ENCODE results near the gene HSPA5. TPM values are rescaled to one million over a fixed set of nuclear protein-coding genes. Genes with fewer than 3 reads are reported as not detected.

HSPA5 gene
- polyA plus RNA-seq, 2 of the 4 experiments (the other 2 are of a cell fraction), result 227 to 557 TPM

DNA sequence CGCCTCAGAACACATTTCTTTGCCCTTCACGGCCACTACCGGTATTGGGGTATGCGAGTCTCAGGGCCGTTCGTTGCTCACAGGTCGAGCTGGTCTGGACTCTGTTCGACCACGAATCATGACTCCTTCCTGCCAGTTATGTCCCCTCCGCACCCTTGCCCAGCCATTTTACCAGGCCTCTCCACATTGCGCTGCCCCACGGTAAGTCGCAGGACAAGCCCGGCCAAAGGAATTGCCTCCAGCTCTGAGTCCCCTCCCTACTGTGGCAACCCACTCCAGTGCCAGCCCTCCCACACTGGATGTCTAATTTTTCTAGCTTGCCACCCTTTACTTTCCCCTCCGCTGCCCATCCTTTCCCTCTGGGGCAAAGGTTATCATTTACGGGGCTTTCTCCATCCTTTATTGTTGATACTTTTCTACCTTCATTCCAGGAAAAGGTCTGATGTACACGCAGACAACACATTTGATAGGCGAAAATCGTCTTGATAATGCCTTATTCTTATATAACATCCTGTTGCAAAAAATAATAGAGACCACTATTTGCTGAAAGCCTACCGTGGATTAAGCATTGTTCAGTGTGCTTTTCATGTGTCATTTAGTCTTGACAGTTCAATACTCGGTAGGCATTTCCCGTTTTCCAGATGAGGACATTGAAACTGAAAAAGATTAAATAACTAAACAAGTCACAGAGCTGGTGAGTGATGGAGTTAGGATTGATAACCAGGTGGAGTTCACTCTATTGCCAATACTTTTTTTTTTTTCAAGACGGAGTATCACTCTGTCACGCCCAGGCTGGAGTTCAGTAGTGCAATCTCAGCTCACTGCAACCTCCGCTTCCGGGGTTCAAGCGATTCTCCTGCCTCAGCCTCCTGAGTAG lies 958 bp upstream of the HSPA5 start:
- CTCF ChIA-PET, result interaction anchor here (0.6 to 1.3 kb wide), 5 partner anchors 14 to 501 kb away, joined by 3 to 5 read pairs (median 3); partner anchors contain the start of gene GAPVD1
- peaks cover 49% of the 10 kb centered on the region for H3K4me1 ChIP-seq
- peak; percentile 46 to 58 for DNase-seq (ENCODE audit: low read depth in 1 of 2, low spot score in 1 of 2)
- POLR2A ChIA-PET, result interaction anchor here (0.5 to 3.2 kb wide), 31 partner anchors 9 to 583 kb away, joined by 3 to 38 read pairs (median 5); partner anchors contain the start of genes ARPC5L, GAPVD1, RABEPK and WDR38
- peak overlapping the region; percentile 49 for H3K4me3 ChIP-seq
- H3K27ac ChIP-seq, result peak overlapping the region; percentile 92 to 98
- peak; percentile 48 to 57 for ATAC-seq
- FAIRE-seq, result no peak
- no peaks in the 10 kb centered on the region for H3K9me3 ChIP-seq
- no peak for TF ChIP-seq RNF2 (IDR thresholded peaks at IDR 0.05; ENCODE audit: borderline replicate concordance, low read depth)
- no peak for TF ChIP-seq HOXB5 (CRISPR knock-in tag; IDR thresholded peaks at IDR 0.05)
- TF ChIP-seq MYC (IDR thresholded peaks at IDR 0.05; ENCODE audit: borderline replicate concordance, low read length), result no peak
- no peak for TF ChIP-seq JUNB (IDR thresholded peaks at IDR 0.05)
- no peak; the same call in 1 of the 2 replicates for TF ChIP-seq POLR2A (IDR thresholded peaks at IDR 0.05; ENCODE audit: low read length)
- TF ChIP-seq FOSB (CRISPR knock-in tag; IDR thresholded peaks at IDR 0.05), result 0 out of 2 replicates have a peak, but pooled peaks have one; percentile 39
- TF ChIP-seq, protein P1, sequence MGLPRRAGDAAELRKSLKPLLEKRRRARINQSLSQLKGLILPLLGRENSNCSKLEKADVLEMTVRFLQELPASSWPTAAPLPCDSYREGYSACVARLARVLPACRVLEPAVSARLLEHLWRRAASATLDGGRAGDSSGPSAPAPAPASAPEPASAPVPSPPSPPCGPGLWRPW (IDR thresholded peaks at IDR 0.05), result no peak
- TF ChIP-seq CHD2 (IDR thresholded peaks at IDR 0.05; ENCODE audit: low read length, partially characterized antibody), result no peak
- TF ChIP-seq CBX2 (IDR thresholded peaks at IDR 0.05; ENCODE audit: borderline replicate concordance, low read depth), result no peak
- TF ChIP-seq, protein P2, sequence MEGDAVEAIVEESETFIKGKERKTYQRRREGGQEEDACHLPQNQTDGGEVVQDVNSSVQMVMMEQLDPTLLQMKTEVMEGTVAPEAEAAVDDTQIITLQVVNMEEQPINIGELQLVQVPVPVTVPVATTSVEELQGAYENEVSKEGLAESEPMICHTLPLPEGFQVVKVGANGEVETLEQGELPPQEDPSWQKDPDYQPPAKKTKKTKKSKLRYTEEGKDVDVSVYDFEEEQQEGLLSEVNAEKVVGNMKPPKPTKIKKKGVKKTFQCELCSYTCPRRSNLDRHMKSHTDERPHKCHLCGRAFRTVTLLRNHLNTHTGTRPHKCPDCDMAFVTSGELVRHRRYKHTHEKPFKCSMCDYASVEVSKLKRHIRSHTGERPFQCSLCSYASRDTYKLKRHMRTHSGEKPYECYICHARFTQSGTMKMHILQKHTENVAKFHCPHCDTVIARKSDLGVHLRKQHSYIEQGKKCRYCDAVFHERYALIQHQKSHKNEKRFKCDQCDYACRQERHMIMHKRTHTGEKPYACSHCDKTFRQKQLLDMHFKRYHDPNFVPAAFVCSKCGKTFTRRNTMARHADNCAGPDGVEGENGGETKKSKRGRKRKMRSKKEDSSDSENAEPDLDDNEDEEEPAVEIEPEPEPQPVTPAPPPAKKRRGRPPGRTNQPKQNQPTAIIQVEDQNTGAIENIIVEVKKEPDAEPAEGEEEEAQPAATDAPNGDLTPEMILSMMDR (IDR thresholded peaks at IDR 0.05), result no peak
- TF ChIP-seq HOXB13 (CRISPR knock-in tag; IDR thresholded peaks at IDR 0.05; ENCODE audit: low read depth), result 0 out of 2 replicates have a peak, but pooled peaks have one; percentile 67
- TF ChIP-seq, protein P3, sequence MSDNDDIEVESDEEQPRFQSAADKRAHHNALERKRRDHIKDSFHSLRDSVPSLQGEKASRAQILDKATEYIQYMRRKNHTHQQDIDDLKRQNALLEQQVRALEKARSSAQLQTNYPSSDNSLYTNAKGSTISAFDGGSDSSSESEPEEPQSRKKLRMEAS (IDR thresholded peaks at IDR 0.05), result peak; percentile 41; the same call in 1 of the 2 replicates
- TF ChIP-seq ZSCAN20 (CRISPR knock-in tag; IDR thresholded peaks at IDR 0.05), result no peak
- TF ChIP-seq, protein P4, sequence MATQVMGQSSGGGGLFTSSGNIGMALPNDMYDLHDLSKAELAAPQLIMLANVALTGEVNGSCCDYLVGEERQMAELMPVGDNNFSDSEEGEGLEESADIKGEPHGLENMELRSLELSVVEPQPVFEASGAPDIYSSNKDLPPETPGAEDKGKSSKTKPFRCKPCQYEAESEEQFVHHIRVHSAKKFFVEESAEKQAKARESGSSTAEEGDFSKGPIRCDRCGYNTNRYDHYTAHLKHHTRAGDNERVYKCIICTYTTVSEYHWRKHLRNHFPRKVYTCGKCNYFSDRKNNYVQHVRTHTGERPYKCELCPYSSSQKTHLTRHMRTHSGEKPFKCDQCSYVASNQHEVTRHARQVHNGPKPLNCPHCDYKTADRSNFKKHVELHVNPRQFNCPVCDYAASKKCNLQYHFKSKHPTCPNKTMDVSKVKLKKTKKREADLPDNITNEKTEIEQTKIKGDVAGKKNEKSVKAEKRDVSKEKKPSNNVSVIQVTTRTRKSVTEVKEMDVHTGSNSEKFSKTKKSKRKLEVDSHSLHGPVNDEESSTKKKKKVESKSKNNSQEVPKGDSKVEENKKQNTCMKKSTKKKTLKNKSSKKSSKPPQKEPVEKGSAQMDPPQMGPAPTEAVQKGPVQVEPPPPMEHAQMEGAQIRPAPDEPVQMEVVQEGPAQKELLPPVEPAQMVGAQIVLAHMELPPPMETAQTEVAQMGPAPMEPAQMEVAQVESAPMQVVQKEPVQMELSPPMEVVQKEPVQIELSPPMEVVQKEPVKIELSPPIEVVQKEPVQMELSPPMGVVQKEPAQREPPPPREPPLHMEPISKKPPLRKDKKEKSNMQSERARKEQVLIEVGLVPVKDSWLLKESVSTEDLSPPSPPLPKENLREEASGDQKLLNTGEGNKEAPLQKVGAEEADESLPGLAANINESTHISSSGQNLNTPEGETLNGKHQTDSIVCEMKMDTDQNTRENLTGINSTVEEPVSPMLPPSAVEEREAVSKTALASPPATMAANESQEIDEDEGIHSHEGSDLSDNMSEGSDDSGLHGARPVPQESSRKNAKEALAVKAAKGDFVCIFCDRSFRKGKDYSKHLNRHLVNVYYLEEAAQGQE (IDR thresholded peaks at IDR 0.05), result no peak
- peak overlapping the region; percentile 85 for H3K4me2 ChIP-seq
- 18% methylated on average over 27 of the region's 27 CpGs for WGBS (ENCODE audit: missing lambda C conversion rate)

DNA sequence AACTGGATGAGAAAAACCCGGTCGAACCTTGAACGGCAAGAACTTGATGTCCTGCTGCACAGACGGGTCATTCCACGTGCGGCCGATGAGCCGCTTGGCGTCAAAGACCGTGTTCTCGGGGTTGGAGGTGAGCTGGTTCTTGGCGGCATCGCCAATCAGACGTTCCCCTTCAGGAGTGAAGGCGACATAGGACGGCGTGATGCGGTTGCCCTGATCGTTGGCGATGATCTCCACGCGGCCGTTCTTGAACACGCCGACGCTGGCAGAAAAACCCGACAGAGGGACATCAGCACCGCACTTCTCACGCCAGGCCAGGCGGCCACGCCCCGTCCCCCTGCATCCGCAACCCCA lies 519 bp downstream of the HSPA5 start:
- FAIRE-seq, result no peak
- Histone ChIP-seq H3K9me3 (no peaks in the 10 kb centered on the region), H3K4me2 (peak overlapping the region; percentile 80), H3K27ac (peak overlapping the region; percentile 85 to 94), H3K4me1 (peaks cover 63% of the 10 kb centered on the region), H3K4me3 (peak overlapping the region; percentile 73)
- ChIA-PET CTCF (interaction anchor here (1.3 kb wide), 1 partner anchor 21 kb away, joined by 5 read pairs; the partner anchor contains the start of gene GAPVD1), POLR2A (interaction anchor here (0.9 to 3.2 kb wide), 17 partner anchors 9 to 130 kb away, joined by 3 to 38 read pairs (median 10); partner anchors contain the start of genes GAPVD1 and RABEPK)
- WGBS (ENCODE audit: missing lambda C conversion rate), result under 1% methylated on average over 18 of the region's 33 CpGs
- TF ChIP-seq SREBF2 (IDR thresholded peaks at IDR 0.05), result no peak
- TF ChIP-seq CEBPB (IDR thresholded peaks at IDR 0.05), result no peak
- TF ChIP-seq, protein P3 (IDR thresholded peaks at IDR 0.05), result peak; percentile 82
- TF ChIP-seq HOXB5 (CRISPR knock-in tag; IDR thresholded peaks at IDR 0.05), result 0 out of 2 replicates have a peak, but pooled peaks have one; percentile 36
- TF ChIP-seq, protein P5, sequence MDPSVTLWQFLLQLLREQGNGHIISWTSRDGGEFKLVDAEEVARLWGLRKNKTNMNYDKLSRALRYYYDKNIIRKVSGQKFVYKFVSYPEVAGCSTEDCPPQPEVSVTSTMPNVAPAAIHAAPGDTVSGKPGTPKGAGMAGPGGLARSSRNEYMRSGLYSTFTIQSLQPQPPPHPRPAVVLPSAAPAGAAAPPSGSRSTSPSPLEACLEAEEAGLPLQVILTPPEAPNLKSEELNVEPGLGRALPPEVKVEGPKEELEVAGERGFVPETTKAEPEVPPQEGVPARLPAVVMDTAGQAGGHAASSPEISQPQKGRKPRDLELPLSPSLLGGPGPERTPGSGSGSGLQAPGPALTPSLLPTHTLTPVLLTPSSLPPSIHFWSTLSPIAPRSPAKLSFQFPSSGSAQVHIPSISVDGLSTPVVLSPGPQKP (IDR thresholded peaks at IDR 0.05; ENCODE audit: low read depth, low read length), result no peak
- no peak for TF ChIP-seq FOSL2 (IDR thresholded peaks at IDR 0.05)
- TF ChIP-seq FOSL2 (CRISPR knock-in tag; IDR thresholded peaks at IDR 0.05), result no peak
- TF ChIP-seq, protein P6, sequence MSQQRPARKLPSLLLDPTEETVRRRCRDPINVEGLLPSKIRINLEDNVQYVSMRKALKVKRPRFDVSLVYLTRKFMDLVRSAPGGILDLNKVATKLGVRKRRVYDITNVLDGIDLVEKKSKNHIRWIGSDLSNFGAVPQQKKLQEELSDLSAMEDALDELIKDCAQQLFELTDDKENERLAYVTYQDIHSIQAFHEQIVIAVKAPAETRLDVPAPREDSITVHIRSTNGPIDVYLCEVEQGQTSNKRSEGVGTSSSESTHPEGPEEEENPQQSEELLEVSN (IDR thresholded peaks at IDR 0.05; ENCODE audit: borderline replicate concordance, low read depth), result no peak
- TF ChIP-seq, protein P2 (IDR thresholded peaks at IDR 0.05), result no peak
- no peak for TF ChIP-seq SMC3 (IDR thresholded peaks at IDR 0.05)
- peak; percentile 3 to 10; a peak in 5 of 6 replicates for ATAC-seq
- peak in 1 of 2 experiments; percentile 52 for DNase-seq (ENCODE audit: low read depth in 1 of 2, low spot score in 1 of 2)

Measured in A549 (cell line).